Activated CD4-positive, CD25-positive, alpha-beta regulatory T cell treated with anti-CD3 and anti-CD28 coated beads, Interleukin-2, amount 50 U/mL, for 72 hours (primary cell): ENCODE measurements around the gene MTMR4.
"Not testable (repeated sequence)": the region's sequence is repeated elsewhere in the genome, so short reads cannot be mapped to it uniquely, and the experiment has no call there.

Experiments used
- DNase-seq: peaks from one replicate; pipeline ENCODE4 v3.0.0; 2021

Gene MTMR4

DNA sequence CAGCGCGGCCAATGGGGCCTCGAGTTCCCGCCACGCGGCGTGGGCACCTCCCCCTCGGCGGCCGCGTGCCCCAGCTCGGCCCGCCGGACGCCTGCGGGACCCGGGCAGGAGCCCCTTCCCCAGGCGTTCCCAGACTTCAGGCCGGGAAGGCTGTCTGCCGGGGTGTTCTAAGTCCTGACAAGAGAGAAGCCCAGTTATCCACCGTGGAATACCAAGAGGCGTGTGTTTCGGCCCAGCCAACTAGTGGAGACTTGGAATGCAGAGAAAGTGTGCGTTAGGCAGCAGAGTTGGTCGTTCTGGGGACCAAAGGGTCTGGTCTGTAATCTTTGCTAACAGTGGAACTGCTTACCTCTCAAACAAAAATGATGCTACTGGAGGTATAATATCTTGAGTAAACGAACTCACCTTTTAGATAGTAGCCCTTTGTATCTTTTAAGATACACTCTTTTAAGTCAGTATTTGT lies 26.0 kb downstream of the MTMR4 start:
- DNase-seq, result no peak

DNA sequence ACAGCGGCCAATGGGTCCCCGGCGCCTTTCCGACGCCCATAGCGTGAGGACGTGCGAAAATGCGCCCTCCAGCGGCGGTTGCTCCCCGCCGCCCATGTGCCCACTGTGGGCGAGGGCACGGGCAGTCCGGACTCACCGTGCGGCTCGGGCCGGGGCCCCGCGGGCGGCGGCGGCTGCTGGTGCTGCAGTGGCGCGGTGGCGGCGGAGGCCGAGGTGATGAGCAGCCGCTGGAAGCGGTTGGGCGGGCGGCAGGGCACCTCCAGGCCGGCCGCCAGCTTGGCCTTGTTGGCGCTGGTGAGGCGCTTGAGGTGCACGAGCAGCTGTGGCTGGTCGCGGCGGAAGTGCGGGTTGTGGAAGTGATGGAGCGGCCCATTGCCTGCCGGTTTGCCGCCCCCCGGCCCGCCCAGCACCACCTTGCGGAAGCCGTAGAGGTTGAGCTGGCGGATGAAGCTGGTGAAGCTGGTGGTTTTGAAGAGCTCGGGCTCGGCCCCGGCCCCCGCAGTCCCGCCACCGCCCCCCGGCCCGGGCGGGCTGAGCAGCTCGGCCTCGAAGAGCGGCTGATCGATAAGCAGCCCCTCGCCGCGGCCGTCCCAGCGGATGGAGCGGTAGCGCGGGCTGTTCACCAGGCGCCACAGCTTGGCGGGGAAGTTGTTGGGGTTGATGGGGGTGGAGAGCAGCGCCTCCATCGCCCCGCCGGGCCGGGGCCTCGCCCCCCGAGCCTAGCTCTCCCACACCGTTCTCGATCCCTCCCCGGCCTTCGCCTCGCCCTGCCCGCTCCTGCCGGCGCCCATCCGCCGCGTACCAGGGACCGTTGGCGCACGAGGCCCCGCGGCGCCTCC lies 26.6 kb downstream of the MTMR4 start, which contains the start of gene HSF5:
Gene HSF5 (minus strand): TSS at position 820 of the 839 bp plus-strand sequence. CDS start 134 bp downstream, at position 686.
- DNase-seq, result peak; percentile 80

DNA sequence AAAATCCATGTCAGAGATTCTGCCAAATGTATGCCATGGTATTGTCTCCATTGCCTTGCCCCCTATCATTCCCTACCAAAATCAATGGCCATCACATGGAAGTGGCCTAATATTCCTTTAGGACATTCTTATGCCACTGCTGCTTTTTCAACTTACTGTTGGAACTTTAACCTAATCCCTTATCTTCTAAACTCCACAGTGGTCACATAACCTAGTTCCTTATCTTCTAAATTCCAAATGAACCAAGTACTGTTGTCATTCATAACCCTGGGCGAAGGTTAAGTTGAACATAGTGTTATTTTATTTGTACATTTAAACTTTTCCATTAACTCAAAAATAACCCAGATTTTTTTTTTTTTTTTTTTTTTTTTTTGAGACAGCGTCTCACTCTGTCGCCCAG lies 29.8 kb downstream of the MTMR4 start:
- DNase-seq, result no peak

DNA sequence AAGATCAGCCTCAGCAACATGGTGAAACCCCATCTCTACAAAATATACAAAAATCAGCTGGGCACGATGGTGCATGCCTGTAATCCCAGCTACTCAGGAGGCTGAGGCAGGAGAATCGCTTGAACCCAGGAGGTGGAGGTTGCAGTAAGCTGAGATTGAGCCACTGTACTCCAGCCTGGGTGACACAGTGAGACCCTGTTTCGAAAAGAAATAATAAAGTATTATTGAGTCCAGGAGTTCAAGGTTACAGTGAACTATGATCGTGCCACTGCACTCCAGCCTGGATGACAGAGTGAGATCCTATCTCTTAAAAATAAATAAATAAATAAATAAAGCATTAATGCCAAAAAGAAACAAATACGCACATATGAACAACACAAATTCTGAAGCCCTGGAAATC lies 32.6 kb downstream of the MTMR4 start:
- DNase-seq, result not testable (repeated sequence)

DNA sequence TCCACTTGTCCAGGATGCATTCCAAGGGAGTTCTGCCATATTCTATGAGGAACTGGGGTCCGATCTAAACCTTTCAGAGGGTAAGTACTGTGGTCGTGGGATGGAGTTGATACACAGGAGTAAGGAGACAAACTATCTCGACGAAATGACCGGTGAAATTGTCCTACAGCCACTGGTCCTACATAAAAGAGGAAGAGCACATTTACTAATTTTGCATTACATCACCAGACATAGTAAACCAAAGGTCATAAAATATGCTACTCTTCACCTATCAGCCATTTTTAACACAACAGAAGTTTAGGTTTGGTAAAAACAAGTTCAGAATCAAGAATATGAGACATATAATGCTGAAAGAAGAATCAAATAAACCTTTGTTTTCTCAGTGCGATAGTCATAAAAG lies 34.3 kb downstream of the MTMR4 start:
- no peak for DNase-seq

DNA sequence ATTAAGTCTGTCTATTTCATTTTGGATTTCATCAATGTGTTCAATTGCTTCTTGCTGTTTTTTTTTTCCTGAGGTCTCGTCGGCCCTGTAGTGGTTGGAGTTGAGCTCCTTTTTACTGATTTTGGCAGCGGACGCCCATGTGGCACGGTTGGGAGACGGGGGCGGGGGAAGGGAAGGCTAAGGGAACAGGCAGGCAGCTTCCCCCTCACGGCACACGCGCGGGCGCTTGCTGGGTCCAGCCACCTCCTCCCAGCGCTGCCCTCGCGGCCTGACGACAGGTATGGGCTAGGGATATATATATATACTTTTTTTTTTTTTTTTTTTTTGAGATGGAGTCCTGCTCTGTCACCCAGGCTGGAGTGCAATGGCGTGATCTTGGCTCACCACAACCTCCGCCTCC lies 37.6 kb downstream of the MTMR4 start:
- no peak for DNase-seq

DNA sequence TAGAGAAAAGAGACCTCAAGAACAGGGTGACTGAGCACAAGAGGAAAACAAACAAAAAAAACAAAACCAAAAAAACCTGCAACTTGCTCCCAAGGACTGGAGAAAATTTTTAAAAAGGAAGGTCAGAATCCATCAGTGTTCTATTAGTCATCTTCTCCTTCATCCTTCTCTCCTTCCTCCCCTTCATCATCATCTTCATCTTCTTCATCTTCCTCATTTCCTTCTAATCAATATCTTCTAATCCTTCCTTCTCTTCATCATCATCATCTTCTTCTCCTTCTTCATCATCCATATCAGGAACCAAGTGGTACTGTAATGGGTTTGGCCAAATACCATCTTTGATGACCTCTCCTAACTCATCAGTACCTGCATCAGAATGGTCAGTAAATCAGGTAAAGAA lies 38.5 kb downstream of the MTMR4 start:
- DNase-seq, result no peak

DNA sequence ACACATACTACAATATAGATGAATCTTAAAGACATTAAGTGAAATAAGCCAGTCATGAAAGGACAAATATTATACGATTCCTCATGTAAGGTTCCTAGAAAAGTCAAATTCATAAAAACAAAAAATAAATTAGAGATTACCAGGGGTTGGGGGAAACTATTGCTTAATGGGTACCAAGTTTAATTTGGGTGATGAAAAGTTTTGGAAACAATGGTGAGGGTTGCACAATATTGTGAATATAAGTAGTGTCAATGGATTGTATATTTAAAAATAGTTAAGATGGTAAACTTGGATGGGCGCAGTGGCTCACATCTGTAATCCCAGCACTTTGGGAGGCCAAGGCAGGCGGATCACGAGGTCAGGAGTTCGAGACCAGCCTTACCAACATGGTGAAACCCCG lies 44.1 kb downstream of the MTMR4 start:
- no peak for DNase-seq

DNA sequence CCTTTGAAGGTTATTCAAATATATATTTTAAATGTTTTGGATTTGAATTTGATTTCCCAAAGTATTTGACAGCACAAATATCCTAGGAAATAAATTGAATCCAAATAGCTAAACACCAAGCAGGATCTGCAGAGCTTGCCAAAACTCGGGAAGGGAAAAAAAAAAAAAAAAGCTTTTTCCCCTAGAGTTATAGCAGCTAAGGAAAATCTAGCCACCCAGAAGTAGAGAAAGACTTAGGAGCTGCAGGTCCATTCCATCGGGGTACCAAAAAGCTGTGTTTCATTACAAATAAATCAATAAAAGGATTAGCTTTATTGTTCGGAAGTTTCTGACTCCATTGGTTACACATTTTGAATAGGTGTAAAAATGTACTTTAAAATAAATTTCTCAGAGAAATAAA lies 45.5 kb downstream of the MTMR4 start:
- no peak for DNase-seq

DNA sequence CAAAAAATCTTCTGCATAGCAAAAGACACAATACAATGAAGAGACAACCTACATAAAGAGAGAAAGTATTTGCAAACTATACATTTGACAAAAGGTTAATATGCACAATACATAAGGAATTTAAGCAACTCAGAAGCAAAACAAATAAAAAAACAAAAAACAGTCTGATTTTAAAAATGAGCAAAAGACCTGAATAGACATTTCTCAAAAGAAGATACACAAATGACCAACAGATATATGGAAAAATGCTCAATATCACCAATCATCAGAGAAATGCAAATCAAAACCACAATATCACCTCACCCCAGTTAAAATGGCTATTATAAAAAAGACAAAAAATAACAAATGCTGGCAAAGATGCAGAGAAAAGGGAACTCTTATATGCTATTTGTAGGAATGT lies 58.9 kb downstream of the MTMR4 start:
- no peak for DNase-seq

DNA sequence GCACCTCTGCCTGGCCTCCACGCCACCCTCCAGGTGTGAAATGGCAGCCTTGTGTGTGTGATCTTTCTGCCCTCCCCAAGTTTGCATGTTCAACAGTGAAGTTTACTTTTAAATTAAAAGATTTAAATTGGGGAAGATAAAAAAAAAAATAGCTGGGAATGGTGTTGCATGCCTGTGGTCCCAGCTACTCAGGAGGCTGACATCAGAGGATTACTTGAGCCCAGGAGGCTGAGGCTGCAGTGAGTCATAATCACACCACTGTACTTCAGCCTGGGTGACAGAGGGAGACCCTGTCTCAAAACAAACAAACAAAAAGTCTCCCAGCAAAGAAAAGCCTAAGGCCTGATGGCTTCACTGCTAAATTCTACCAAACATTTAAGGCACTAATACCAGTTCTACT lies 61.7 kb downstream of the MTMR4 start:
- DNase-seq, result no peak

DNA sequence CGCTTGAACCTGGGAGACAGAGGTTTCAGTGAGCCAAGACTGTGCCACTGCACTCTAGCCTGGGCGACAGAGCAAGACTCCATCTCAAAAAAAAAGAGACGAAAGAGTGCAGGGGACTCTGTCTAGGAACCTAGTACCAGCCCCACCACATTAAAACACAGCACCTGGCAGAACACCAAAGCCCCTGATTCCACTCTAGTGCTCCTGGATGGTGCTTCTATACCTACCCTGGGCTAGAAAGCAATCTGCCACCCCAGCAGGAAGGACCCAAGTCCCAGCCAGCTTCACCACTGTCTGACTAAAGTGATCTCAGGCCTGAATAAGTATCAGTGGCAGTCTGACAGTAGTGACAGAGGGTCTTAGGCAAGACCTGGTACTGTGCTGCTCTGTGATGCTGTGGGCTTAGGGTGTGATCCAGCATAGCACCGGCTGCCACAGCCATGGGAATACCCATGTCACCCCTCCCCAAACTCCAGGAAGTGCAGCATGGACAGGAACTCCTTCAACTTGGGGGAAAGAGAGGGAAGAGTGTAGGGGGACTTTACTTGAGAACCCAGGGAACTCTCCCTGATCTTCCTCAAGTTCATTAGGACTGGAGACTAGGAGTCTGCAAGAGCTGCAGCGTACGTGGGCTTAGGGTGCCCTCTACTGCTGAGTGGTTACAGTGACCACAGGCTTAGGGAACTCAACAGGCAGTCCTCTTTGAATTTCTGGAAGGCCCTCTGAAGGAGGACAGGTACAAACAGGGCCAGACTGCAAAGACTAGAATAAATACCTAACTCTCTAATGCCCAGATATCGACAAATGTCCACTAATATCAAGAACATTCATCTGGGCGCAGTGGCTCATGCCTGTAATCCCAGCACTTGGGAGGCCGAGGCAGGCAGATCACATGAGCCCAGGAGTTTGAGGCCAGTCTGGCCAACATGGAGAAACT lies 67.1 kb downstream of the MTMR4 start:
- DNase-seq, result peak; percentile 47

DNA sequence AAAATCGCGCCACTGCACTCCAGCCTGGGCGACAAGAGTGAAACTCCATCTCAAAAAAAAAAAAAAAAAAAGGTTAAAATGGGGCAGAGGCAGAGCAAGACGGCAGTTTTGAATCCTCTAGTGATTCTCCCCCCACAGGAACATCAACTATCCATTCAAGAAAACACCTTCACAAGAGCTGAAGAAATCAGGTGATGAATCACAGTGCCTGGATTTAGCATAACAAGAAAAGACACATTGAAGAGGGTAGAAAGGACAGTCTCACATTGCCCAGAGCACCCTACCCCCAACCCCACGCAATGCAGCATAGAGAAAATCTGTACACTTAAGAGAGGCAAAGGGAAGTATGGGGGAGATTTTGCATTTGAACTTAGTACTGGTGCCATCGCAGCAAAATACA lies 68.4 kb downstream of the MTMR4 start:
- DNase-seq, result no peak
